HG02884 (cell line): Measurements from ENCODE around the gene NUP37.
"Not testable (repeated sequence)": the region's sequence is repeated elsewhere in the genome, so short reads cannot be mapped to it uniquely, and the experiment has no call there.

Source experiments
- ATAC-seq: cut with Tn5 transposase; IDR thresholded peaks from one replicate; pipeline ENCODE4 v1.9.1; 2021; ENCODE audit warnings: mild to moderate bottlenecking, moderate library complexity; ENCODE audit not compliant: unreplicated experiment

NUP37 gene, protein sequence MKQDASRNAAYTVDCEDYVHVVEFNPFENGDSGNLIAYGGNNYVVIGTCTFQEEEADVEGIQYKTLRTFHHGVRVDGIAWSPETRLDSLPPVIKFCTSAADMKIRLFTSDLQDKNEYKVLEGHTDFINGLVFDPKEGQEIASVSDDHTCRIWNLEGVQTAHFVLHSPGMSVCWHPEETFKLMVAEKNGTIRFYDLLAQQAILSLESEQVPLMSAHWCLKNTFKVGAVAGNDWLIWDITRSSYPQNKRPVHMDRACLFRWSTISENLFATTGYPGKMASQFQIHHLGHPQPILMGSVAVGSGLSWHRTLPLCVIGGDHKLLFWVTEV

DNA sequence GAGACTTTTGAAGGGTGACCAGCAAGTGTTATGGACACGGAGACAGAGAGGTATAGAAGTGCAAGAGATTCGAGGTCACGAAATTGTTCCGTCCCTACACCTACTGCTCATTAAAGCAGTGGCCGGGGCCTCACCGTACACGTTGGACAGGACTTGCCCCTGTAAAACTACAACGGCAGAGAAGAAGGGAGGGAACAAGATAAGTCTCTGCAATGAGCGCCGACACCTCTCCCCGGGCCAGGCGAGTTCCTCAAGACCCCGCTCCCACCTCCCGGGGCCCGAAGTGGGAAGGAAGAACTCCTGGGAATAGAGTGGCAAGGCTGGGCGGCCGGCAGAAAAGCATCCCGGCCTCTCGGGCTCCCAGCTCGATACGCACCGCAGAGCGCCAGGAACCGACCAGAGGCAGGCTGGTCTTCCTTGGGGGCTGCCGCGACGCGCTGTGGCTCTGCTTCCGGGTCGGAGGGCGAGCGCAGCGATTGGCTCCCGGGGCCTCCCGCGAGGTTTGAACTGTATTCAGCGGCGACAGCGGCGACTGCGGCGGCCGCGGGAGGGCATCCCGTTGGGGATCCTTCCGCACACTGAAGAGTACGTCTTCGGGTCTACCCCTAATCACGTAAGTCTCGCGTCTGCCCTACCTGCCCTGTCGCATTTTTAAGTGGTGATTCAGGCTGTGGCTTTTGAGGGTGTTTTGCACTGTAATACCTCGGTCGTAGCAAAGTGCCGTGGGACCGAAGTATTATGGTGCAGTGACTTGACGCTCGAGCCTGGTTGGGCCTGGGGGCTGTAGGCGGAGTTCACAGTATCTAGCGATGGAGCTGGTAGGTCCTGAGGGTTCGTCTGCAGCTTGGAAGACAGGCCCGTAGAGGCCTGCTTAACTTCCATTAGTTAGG is at the start of gene NUP37, which contains the start of gene PARPBP:
Gene NUP37, minus strand, starts transcription at position 441 of the 890 bp plus-strand sequence. CDS start 1,596 bp downstream, outside the sequence.
Gene PARPBP, plus strand, starts transcription at position 510 of the 890 bp plus-strand sequence. CDS start 3,706 bp downstream, outside the sequence.
- ATAC-seq: peak; percentile 91

DNA sequence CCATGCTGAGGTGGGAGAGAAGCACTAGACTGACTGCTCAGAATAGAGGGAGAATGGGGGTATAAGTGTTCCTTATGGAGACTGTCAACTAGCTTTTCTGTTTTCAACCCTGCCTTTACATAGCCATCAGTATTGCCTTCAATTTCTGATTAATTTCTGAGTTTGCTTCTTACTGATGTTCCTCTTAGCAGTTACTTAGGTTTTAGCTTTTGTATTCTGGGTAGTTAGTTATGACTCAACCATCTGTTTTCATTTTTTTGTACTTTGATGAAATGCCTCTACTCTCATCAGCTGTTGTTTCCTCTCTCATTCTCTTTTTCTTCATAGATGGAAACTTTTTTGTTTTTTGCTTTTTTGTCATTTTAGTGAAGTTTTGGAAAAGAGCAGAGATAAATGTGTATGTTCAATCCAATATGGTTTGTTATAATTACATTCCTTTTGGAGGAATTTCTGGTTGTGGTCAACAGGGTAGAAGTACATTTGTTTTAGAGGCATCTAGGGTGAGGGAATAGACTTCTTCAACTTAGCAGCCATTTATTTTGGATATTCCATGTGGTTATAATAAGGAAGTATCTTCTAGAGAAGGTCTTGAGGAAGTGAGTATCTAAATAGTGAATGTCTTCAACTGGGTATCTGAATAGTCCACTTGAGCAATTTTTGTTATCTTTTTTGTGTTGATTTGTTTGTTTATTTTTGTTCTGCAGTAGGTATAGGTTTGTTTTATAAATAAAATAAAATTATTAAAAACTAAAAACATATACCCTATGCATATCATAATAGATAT is 48.1 kb upstream of the NUP37 start:
- ATAC-seq: peak; percentile 78

DNA sequence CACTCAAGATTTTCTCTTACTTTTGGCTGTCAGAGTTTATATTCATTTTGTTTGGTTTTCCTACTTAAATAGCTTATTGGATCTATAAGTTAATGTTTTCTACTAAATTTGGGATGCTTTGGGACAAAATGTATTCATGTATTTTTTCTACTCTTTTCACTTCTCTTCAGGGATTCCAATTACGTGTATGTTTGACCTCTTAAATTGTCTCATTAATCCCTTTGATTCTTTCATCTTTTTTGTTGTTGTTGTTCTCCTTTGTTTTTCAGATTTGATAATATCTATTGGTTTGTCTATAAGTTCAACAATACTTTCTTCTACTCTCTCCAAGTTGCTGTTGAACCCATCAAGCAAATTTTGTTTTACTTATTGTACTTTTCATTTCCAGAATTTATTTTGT is 43.5 kb upstream of the NUP37 start:
- no peak for ATAC-seq

DNA sequence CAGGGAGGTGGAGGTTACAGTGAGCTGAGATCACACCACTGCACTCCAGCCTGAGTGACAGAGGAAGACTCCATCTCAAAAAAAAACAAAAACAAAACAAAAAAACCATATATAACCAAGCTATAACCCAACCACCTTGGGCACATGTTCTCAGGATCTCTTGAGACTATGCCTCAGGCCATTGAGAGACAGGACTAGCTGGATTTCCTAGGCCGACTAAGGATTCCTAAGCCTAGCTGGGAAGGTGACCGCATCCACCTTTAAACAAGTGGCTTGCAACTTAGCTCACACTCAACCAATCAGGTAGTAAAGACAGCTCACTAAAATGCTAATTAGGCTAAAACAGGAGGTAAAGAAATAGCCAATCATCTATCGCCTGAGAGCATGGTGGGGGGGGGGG is 35.3 kb upstream of the NUP37 start:
- not testable (repeated sequence) for ATAC-seq

DNA sequence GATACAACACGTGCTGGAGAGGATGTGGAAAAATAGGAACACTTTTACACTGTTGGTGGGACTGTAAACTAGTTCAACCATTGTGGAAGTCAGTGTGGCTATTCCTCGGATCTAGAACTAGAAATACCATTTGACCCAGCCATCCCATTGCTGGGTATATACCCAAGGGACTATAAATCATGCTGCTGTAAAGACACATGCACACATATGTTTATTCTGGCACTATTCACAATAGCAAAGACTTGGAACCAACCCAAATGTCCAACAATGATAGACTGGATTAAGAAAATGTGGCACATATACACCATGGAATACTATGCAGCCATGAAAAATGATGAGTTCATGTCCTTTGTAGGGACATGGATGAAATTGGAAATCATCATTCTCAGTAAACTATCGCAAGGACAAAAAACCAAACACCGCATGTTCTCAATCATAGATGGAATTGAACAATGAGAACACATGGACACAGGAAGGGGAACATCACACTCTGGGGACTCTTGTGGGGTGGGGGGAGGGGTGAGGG is 27.2 kb upstream of the NUP37 start:
- not testable (repeated sequence) for ATAC-seq

DNA sequence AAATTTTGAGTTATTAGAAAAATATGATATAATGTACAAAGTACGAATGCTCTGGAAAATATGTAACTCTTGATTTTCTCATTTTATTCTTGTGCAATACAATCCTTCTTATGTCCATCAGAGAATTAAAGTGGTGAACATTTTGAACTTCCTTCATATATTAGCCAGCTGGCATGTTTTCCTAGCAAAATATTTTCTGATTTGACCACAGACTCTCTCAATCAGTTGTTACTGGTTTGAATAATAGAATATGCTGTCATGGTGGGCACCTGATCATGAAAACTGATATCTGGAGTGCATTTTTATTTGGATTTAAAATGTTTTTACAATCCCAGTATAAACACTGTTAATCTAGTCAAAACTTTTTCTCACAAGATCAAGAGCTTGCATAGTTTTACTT is 24.3 kb upstream of the NUP37 start:
- no peak for ATAC-seq

DNA sequence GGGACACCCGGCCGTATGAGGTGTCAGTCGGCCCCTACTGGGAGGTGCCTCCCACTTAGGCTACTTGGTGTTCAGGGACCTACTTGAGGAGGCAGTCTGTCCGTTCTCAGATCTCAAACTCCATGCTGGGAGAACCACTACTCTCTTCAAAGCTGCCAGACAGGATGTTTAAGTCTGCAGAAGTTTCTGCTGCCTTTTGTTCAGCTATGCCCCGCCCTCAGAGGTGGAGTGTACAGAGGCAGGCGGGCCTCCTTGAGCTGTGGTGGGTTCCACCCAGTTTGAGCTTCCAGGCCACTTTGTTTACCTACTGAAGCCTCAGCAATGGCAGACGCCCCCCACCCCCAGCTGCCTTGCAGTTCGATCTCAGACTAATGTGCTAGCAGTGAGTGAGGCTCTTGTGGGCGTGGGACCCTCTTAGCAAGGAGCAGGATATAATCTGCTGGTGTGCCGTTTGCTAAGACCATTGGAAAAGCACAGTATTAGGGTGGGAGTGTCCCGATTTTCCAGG is 23.0 kb upstream of the NUP37 start:
- ATAC-seq: not testable (repeated sequence)

DNA sequence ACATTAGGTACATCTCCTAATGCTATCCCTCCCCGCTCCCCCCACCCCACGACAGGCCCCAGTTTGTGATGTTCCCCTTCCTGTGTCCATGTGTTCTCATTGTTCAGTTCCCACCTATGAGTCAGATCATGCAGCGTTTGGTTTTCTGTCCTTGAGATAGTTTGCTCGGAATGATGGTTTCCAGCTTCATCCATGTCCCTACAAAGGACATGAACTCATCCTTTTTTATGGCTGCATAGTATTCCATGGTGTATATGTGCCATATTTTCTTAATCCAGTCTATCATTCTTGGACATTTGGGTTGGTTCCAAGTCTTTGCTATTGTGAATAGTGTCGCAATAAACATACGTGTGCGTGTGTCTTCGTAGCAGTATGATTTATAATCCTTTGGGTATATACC is 17.7 kb upstream of the NUP37 start:
- not testable (repeated sequence) for ATAC-seq

DNA sequence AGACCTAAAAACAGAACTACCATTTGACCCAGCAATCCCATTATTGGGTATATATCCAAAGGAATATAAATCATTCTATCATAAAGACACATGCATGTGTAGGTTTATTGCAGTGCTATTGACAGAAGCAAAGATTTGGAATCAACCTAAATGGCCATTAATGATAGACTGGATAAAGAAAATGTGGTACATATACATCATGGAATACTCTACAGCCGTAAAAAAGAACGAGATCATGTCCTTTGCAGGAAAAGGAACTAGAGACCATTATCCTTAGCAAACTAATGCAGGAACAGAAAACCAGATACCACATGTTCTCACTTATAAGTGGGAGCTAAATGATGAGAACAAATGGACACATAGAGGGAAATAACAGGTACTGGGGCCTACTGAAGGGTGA is 11.5 kb upstream of the NUP37 start:
- not testable (repeated sequence) for ATAC-seq

DNA sequence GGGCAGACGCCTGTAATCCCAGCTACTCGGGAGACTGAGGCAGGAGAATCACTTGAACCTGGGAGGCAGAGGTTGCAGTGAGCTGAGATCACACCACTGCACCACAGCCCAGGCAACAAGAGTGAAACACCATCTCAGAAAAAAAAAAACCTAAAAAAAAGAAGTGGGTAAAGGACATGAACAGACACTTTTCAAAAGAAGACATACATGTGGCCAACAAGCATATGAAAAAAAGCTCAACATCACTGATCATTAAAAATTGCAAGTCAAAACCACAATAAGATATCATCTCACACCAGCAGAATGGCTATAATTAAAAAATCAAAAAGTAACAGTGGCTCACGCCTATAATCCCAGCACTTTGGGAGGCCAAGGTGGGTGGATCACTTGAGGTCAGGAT is 10.8 kb upstream of the NUP37 start:
- ATAC-seq: not testable (repeated sequence)

DNA sequence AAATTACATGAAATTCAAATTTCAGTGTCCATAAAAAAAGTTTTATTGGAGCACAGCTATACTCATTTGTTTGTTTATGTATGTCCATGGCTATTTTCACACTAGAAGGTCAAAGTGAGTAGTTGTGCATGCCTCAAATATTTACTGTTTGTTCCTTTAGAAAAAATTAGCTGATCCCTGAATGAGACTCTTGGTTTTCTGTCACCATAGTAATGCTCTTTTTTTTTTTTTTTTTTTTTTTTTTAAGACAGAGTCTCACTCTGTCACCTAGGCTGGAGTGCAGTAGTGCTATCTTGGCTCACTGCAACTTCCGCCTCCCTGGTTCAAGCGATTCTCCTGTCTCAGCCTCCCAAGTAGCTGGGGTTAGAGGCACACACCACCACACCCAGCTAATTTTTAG is 1.4 kb upstream of the NUP37 start:
- ATAC-seq: not testable (repeated sequence)

DNA sequence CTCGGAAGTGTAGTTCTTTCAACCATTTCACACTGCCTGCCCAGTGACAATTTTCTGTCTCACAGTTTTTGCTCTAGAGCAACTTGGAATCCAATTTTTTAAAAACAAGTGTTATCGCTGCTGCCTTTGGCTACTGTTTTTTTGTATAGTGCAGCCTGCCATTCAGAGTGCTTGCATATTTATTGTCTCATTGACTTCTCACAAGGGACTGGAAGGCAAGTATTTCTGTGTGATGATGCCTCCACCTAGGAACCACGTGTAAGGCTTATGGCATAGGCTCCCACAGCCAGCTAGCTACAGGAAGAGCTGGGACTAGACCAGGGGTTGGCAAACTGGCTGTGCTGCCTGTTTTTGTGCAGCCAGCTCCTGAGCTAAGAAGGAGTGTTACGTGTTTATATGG is 972 bp upstream of the NUP37 start:
- ATAC-seq: no peak

DNA sequence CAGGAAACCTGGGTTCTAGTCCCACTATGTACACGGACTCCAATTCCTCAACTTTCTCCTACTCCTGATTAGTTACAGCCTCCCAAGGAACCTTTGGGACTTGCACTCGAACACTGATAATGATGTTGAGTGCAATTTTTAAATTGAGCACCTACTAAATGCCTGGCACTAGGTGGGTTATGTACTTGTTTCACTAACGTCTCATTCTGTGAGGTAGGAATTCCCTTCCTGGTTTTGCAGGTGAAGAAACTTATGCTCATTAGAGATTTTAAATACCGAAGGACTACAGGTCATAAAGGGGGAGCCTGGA is 605 bp upstream of the NUP37 start:
- no peak for ATAC-seq

DNA sequence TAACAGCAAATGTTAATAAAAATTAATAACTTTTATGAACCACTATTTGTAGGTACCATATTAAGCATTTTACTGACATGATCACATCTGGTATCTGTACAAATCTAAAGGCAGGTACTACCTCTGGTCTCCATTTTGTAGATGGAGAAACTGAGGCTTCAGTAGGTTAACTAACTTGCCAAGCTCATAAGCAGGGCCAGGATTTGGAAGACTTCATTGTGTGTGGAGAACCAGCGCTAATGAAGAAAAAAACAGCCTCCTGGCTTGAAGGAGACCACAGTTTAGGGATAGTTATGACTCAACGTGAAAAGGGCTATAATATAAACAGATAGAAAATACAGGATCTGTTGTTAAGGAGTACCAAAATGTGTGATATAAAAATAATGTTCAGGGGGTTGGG is 1.0 kb downstream of the NUP37 start:
- no peak for ATAC-seq

DNA sequence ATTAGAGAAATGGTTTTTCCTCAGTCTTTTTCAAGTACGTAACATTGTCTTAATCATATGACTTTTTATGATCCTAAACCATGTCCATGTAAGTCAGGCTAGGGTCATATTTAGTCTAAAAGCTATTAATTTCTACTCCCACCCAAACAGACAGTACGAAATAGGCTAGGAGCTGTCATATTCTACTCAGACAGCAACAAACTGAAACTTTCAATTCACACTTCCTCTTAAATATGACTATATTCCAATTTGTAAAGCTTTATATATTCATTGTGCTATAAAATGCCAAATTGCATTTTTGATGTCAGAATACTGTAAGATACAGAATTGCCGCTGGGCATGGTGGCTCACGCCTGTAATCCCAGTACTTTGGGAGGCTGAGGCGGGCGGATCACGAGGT is 3.5 kb downstream of the NUP37 start:
- no peak for ATAC-seq

DNA sequence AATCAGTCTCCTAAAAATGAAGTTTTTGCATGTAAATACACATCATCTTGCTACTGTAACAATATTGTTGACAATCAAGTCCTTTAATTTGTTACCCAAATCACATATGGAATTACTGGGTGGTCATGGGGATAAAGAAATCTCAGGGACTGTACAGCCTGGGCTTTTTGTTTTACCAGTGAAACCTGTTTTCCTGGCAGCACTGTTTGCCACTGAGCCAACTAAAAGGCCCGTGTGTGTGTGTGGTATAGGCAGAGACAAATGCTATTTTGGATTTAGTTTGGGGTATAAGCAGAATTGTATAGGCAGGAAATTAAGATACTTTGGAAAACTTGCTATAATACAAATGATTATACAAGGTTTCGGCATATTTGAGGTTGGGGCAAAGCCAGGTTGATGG is 5.7 kb downstream of the NUP37 start:
- no peak for ATAC-seq

DNA sequence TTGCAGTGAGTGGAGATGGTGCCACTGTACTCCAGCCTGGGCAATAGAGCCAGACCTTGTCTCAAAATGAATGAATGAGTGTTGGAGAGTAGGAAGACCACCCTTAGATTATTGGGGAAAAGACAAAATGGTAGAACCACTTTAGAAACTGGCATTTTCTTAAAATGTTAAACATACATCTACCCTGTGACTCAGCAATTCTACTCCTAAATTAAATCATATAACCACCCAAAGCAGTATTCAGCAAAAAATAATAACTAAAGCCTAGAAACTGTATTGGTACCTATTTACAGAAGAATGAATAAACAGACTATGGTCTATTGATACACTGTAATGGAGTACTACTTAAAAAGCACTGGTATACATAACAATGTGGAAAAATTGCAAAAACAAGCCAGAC is 9.1 kb downstream of the NUP37 start:
- ATAC-seq: no peak

DNA sequence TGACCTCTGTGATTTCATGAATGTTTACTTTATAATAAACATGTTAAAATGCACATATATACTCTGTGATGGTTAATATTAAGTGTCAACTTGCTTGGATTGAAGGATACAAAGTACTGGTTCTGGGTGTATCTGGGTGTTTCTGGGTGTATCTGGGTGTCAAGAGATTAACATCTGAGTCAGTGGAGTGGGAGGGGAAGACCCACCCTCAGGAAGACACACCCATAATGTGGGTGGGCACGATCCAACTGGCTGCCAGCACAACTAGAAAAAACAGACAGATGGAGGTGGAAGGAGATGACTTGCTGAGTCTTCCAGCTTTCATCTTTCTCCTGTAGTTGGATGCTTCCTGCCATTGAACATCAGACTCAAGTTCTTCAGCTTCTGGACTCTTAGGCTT is 11.9 kb downstream of the NUP37 start:
- ATAC-seq: no peak

DNA sequence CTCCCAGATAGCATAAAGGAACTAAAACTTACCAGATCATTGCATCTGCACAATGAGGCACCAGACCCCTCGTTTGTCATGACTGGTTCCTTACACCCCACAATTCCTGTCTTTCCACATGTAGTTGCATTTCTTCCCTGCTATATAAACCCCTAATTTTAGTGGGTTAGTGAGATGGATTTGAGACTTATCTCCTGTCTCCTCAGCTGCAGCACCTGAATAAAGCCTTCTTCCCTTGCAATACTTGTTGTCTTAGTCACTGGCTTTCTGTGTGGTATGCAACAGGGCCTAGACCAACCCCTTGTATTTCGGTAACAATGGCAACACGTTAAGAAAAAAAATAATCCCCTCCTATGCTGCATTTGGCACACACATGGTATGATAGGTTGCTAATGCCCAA is 13.0 kb downstream of the NUP37 start:
- no peak for ATAC-seq

DNA sequence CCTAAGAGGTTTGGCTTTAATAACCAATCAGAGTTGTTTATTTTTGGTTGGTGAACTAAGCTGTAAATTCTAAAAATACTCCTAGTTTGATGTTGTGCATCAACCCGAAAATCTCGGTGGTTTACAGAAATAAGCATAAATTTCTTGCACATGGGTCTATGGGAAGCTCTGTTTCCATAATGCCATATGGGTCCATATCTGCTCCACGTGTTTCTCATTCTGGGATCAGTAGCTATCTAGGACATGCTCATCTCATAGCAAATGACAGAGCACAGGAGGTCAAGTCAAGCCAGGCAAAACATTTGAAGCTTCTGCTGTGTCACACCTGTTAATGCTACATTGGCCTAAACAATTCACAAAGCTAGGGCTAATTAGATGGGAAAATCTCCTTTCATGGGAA is 23.1 kb downstream of the NUP37 start:
- ATAC-seq: no peak
